ENCODE data around the gene ITGAX.
A peak's percentile ranks its signal among the peaks of the same experiment; 100 is the strongest.

Gene ITGAX

DNA sequence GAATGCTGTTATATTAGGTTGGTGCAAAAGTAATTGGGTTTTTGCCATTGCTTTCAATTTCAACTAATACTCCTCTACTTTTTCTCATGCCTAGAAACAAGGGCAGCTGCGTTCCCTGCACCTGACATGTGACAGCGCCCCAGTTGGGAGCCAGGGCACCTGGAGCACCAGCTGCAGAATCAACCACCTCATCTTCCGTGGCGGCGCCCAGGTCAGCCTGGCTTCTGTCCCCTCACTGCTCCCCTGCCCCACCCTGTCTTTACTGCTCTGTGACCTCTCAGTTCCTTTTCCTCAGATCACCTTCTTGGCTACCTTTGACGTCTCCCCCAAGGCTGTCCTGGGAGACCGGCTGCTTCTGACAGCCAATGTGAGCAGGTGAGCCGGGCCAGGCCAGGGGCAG lies 21.7 kb downstream of the ITGAX start:
- no peak for DNase-seq

- DNase-seq: no peak
These were observed 22.4 kb downstream of the ITGAX start for GRCh38 chr16:31377210-31377903.

DNA sequence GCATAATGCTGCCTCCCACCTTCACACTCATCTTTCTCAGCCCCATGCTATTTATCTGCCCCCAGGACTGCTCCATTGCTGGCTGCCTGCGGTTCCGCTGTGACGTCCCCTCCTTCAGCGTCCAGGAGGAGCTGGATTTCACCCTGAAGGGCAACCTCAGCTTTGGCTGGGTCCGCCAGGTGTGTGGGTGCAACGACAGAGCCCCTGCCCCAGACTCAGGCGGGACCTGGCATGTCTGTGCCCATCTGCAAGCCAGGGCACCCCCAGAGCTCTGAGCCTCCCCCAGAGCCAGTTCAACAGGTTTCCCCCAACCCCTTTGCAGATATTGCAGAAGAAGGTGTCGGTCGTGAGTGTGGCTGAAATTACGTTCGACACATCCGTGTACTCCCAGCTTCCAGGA lies 25.2 kb downstream of the ITGAX start:
- no peak for DNase-seq

- DNase-seq: peak; percentile 65
These were observed 27.6 kb downstream of the ITGAX start for GRCh38 chr16:31382485-31383161.

DNA sequence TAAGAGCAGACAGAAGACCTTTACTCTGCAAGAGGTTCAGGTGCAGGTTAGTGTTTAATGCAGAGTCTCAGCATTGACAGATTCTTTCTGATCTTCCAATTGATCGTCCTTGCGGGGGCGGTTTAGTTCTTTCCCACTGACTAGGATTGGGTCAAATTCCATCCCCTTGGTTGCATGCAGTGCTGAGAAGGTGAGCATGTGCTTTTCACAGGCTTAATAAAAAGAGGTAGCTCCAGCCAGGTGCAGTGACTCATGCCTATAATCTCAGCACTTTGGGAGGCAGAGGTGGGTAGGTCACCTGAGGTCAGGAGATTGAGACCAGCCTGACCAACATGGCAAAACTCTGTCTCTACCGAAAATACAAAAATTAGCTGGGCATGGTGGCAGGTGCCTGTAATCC lies 30.7 kb downstream of the ITGAX start:
- DNase-seq: no peak

DNA sequence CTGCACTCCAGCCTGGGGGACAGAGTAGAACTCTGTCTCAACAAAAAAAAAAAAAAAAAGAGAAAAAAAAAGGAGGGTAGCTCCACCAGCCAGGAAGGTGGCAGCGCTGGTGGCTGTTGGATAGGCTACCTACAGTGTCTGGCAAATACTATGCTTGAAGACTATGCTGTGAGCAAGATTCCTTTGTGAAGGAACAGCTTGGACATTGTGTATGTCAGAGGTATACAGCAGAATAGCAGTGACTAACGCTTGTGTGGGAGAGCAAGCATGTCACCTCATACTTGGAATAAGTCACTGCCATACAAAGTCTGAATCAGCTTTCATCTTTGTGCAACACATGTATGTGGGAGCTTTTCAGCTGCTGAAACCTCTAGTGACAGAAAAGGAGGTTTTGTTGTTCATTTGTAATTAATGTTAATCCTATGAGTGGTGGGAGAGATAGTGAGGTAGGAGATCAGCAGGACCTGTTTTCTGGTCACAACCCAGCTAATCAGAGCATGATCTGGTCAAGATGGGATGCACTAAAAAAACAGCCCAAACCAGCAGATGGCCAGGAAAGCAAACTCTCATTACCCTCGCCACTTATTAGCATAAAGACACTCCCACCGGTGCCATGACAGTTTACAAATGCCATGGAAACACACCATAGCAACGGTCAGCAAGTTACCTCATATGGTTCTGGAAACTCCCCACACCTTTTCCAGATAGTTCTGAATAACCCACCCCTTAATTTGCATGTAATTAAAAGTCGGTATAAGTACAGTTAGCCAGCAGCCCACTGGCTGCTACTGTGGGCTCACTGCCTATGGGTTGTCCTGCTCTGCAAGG lies 31.4 kb downstream of the ITGAX start:
- peak; percentile 36 for DNase-seq

DNA sequence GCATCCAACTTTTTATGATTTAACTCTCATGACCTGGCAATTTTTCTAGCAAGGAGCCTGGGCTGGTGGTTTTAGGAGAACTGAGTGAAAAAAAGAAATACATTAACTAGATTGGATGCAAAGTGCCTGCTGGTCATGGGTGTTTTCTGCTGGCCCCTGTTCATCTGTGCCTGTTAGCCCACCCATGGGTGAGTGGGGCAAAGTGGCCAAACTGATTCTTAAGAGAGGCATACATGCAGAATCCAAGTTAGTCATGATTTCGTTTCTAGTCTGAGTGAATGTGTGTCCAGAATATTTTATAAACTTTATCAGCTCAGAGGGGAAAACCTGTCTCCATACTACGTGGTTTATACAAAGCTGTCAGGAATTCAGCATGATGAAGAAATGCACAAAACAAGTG lies 33.6 kb downstream of the ITGAX start:
- DNase-seq: no peak

GRCh38 chr16:31390504-31391041 lies 35.6 kb downstream of the ITGAX start:
- DNase-seq: no peak

DNA sequence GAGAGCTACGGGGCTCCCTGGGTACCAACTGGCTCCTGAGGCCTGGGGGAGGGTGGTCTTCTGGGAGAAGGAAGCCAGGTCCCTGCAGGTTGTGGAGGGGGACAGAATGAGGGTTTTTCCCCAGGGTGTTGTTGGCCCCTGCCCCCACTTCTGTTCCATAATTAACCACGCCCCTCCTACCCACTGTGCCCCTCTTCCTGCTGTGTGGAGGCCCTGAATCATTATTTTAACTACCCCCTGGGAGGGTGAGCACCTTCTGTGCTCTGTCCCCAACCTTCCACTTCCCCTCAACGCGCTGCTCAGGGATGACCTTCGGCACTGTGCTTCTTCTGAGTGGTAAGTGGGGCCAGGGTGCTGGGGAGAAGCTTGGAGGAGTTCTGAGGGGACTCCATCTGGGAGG lies 38.1 kb downstream of the ITGAX start, which contains the start of gene ITGAD:
TSS of gene ITGAD (plus strand) at position 280 of the 400 bp plus-strand sequence. CDS start at position 306, 26 bp downstream.
- no peak for DNase-seq

- DNase-seq: no peak
These were observed 40.7 kb downstream of the ITGAX start for GRCh38 chr16:31395647-31396046.

DNA sequence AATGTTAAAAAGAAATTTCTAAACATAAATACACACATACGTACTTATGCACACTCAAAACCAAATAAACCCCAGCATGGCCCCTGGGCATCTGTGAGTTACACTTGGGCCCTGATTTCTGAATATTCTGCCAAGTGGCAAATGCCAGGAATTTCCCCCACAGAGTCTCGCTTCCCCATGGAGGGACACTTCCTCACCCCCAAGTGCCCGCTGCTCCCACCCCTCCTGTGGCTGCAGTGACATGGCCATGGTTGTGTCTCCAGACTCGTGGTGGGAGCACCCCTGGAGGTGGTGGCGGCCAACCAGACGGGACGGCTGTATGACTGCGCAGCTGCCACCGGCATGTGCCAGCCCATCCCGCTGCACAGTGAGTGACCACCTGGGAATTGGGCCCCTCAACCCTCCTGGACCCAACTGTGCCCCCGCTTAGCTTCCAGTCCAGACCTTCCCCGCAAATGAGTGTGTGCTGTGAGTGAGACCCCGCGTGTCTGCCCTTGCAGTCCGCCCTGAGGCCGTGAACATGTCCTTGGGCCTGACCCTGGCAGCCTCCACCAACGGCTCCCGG lies 42.2 kb downstream of the ITGAX start:
- DNase-seq: no peak

GRCh38 chr16:31397701-31398100 lies 42.7 kb downstream of the ITGAX start:
- DNase-seq: no peak

DNA sequence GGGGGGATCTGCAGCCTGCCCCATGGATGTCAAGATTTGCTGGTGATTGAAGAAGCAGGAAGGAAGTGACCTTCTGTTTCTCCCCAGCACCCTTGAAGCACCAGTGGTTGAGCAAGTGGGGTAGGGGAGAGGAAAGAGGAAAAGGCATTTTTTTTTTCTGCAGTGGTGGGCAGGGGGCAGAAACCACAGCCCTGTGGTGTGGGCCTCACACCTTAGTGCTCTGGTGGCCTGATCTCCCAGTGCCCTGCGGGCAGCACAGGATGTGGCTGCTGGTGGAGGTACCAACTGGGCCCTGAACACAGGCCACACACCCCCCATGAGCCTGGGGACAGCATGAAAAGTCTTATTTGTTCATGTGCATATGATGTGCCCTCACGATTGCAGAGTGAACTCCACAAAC lies 45.2 kb downstream of the ITGAX start:
- peak; percentile 23 for DNase-seq

GRCh38 chr16:31401436-31401835 lies 46.5 kb downstream of the ITGAX start:
- DNase-seq: no peak

DNA sequence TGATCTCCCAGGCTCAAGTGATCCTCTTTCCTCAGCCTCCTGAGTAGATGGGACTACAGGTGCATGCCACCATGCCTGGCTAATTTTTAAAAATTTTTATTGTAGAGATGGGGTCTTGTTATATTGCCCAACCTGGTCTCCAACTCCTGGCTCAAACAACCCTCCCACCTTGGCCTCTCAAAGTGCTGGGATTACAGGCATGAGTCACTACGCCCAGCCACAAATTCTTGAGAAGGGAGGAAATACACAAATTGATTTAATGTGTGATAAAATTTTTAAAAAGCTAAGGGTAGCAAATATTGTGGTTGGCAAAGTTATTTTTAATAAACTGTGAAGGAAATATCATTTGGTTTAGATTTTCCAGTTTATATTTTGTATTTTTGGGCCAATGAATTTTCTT lies 47.7 kb downstream of the ITGAX start:
- DNase-seq: no peak

GRCh38 chr16:31403590-31404352 lies 48.8 kb downstream of the ITGAX start:
- no peak for DNase-seq

GRCh38 chr16:31404353-31405064 lies 49.5 kb downstream of the ITGAX start:
- no peak for DNase-seq

GRCh38 chr16:31407406-31407805 lies 52.4 kb downstream of the ITGAX start:
- DNase-seq: no peak

- no peak for DNase-seq
These were observed 54.5 kb downstream of the ITGAX start for GRCh38 chr16:31409433-31409832.

DNA sequence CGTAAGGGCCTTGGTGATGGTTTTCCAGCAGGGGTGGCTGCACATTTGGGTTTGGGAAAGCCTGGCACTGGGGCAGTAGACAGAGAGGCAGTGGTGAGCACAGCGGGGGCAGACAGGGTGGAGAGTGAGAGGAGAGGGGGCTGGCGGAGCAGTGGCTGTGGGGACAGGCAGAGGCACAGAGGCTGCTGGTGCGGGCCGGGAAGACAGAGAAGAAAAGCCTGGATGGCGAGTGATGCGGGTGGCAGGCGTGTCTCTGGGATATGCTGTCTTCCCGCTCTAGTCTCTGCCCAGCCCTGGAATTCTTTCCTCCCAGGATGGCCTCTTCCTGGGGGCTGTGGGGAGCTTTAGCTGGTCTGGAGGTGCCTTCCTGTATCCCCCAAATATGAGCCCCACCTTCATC lies 55.1 kb downstream of the ITGAX start:
- DNase-seq: no peak

DNA sequence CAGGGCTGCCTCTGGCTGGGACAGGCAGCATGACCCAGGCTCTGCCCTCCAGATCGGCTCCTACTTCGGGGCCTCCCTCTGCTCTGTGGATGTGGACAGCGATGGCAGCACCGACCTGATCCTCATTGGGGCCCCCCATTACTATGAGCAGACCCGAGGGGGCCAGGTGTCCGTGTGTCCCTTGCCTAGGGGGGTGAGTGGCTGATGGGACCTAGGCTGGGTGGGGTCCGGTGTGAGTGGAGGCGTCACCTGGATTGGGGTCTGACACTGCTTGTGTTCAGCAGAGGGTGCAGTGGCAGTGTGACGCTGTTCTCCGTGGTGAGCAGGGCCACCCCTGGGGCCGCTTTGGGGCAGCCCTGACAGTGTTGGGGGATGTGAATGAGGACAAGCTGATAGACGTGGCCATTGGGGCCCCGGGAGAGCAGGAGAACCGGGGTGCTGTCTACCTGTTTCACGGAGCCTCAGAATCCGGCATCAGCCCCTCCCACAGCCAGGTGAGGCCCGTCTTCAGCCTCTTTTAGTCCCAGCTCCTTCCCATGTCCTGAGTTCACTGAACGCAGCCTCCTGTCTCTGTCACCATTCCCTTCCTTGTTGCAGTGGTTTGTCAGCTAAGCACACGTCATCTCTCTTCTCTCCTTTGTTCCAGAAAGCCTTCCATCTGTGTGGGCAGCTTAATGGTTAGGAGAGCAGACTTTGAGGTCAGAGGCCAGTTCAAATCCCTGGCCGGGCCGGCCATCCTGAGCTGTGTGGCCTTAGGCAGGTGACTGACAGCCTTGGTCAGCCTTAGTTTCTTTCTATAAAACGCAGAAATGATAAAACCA lies 56.3 kb downstream of the ITGAX start:
- DNase-seq: no peak
